NT2/D1 (cell line): ENCODE data around the gene WNT9B.

ENCODE experiments used
- DNase-seq: peaks from one replicate; pipeline ENCODE4 v3.0.0-alpha.2; 2011; ENCODE audit warnings: low read depth, low spot score
- H3K27me3 ChIP-seq: 2 replicates; pipeline ENCODE4 v1.6.0; 2011; ENCODE audit warnings: mild to moderate bottlenecking; ENCODE audit not compliant: insufficient read length, insufficient read depth
- H3K36me3 ChIP-seq: 2 replicates; pipeline ENCODE4 v1.6.1; 2011; ENCODE audit warnings: mild to moderate bottlenecking, low read length, mixed read lengths; ENCODE audit not compliant: insufficient read depth, insufficient read length
- H3K4me1 ChIP-seq: 2 replicates; pipeline ENCODE4 v1.5.1; 2011; ENCODE audit not compliant: insufficient read depth, insufficient read length
- H3K4me3 ChIP-seq: 2 replicates; pipeline ENCODE4 v1.5.1; 2011; ENCODE audit warnings: low read depth; ENCODE audit not compliant: insufficient read length
- H3K9ac ChIP-seq: 2 replicates; pipeline ENCODE4 v1.6.0; 2011; ENCODE audit warnings: low read depth; ENCODE audit not compliant: insufficient read length
- H3K9me3 ChIP-seq: 2 replicates; pipeline ENCODE4 v1.5.1; 2011; ENCODE audit warnings: mild to moderate bottlenecking, low read length; ENCODE audit not compliant: insufficient read depth
- SUZ12 ChIP-seq: IDR thresholded peaks from 2 replicates; pipeline ENCODE4 v1.6.1; 2011; ENCODE audit not compliant: insufficient read length, insufficient read depth; ENCODE audit errors: extremely low read depth
- YY1 ChIP-seq: IDR thresholded peaks from 2 replicates; pipeline ENCODE4 v1.6.1; 2011; ENCODE audit not compliant: insufficient read length, insufficient read depth
- ZNF274 ChIP-seq: IDR thresholded peaks from 2 replicates; pipeline ENCODE4 v1.6.1; 2011; ENCODE audit warnings: mild to moderate bottlenecking, low read depth, low read length

WNT9B gene

GRCh38 chr17:46930051-46930450 lies 78.7 kb downstream of the WNT9B start:
- H3K4me1 ChIP-seq = no peaks in the 10 kb centered on the region
- no peaks in the 10 kb centered on the region for H3K27me3 ChIP-seq
- H3K9me3 ChIP-seq = no peaks in the 10 kb centered on the region
- no peak for DNase-seq
- peaks cover 70% of the 10 kb centered on the region for H3K36me3 ChIP-seq
- TF ChIP-seq ZNF274 (no peak), YY1 (no peak), SUZ12 (no peak)
- no peak overlapping the region for H3K9ac ChIP-seq
- H3K4me3 ChIP-seq = no peak overlapping the region

GRCh38 chr17:46931596-46931995 lies 80.2 kb downstream of the WNT9B start:
- TF ChIP-seq ZNF274 (no peak), YY1 (no peak), SUZ12 (no peak)
- DNase-seq = no peak
- Histone ChIP-seq H3K9ac (no peak overlapping the region), H3K4me3 (no peak overlapping the region), H3K9me3 (no peaks in the 10 kb centered on the region), H3K36me3 (peaks cover 80% of the 10 kb centered on the region), H3K4me1 (no peaks in the 10 kb centered on the region), H3K27me3 (no peaks in the 10 kb centered on the region)

GRCh38 chr17:46935658-46936266 lies 84.4 kb downstream of the WNT9B start:
- Histone ChIP-seq H3K9ac (no peak overlapping the region), H3K36me3 (peaks cover 96% of the 10 kb centered on the region), H3K4me1 (no peaks in the 10 kb centered on the region), H3K27me3 (no peaks in the 10 kb centered on the region), H3K9me3 (no peaks in the 10 kb centered on the region), H3K4me3 (no peak overlapping the region)
- no peak for DNase-seq
- TF ChIP-seq ZNF274 (no peak), SUZ12 (no peak), YY1 (no peak)
